GM12872 (cell line): ENCODE measurements around the gene FREM1.

ENCODE experiments used
- TF ChIP-seq, protein P1 (sequence below): IDR thresholded peaks from 3 replicates; pipeline ENCODE4 v1.5.1; 2011; ENCODE audit warnings: low read depth, mild to moderate bottlenecking, low read length, moderate library complexity; ENCODE audit not compliant: insufficient read depth

The FREM1 gene

GRCh38 chr9:14779566-14780022 lies 130.6 kb downstream of the FREM1 start:
- TF ChIP-seq, protein P1, sequence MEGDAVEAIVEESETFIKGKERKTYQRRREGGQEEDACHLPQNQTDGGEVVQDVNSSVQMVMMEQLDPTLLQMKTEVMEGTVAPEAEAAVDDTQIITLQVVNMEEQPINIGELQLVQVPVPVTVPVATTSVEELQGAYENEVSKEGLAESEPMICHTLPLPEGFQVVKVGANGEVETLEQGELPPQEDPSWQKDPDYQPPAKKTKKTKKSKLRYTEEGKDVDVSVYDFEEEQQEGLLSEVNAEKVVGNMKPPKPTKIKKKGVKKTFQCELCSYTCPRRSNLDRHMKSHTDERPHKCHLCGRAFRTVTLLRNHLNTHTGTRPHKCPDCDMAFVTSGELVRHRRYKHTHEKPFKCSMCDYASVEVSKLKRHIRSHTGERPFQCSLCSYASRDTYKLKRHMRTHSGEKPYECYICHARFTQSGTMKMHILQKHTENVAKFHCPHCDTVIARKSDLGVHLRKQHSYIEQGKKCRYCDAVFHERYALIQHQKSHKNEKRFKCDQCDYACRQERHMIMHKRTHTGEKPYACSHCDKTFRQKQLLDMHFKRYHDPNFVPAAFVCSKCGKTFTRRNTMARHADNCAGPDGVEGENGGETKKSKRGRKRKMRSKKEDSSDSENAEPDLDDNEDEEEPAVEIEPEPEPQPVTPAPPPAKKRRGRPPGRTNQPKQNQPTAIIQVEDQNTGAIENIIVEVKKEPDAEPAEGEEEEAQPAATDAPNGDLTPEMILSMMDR, result no peak

- TF ChIP-seq, protein P1, result no peak
Observed at GRCh38 chr9:14778565-14778964, 131.7 kb downstream of the FREM1 start.

DNA sequence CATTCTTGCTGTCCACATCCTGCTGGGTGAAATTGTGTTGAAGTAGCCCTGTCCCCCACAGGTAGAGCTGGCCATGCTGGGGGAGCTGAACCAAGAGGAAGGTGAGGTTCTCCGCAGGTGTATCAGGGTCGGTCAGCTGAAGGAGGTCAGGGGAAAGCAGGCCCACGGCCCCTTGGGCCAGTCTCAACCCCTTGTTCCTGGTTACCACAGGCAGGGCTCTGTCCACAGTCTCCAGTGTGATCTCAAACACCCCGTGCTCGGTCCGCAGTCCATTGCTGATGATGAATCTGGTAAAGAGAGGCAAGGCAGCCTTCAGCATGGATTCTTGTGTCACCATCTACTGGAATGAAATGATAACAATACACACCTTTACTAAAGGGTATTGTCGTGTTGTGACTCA lies 134.3 kb downstream of the FREM1 start:
- TF ChIP-seq, protein P1, result no peak

DNA sequence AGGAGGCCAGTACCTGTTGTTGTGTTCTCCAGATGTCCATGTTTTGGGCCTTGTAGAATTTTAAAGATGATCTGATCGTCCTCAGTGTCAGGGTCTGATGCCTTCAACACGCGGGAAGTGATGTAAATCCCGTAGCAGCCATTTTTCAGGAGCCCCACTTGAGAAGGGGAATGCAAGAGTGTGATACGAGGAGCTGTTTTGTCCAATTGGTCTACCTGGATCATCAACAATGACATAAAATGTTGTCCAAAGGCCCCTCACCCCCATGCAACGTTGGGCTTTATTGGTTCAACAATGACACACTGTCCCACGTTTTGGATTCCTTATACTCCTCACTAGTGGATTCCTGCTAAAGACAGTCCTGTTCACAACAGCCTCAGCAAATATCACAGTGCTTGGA lies 139.6 kb downstream of the FREM1 start:
- TF ChIP-seq, protein P1, result no peak

- TF ChIP-seq, protein P1, result peak; percentile 43; the same call in 2 of the 3 replicates
Observed at GRCh38 chr9:14769230-14769571, 141.0 kb downstream of the FREM1 start.

- TF ChIP-seq, protein P1, result peak; percentile 66
Observed at GRCh38 chr9:14768405-14769229, 141.6 kb downstream of the FREM1 start.

DNA sequence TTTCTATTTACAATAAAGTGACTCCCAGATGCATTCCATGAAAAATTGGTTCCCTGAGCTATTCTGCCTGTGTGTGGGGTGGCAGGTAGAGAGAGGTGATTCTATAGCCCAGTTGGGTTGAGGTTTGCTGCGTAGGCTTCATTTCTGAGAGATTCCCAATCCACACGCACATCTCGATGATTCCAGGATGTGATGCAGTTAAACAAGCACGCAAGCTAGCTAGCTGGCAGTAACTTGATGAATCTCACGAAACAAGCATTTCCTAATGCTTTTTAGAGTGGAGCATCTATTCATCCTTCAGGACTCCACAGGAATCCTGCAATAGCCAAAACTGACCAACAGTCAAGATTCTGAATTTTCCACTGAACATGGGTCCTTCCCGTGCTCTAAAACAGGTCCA lies 143.9 kb downstream of the FREM1 start:
- TF ChIP-seq, protein P1, result no peak
